Measurements from ENCODE around the gene GMFB.

GRCh38 chr14:54440037-54440436 is 48.7 kb downstream of the GMFB start:
- TF ChIP-seq, protein P1, sequence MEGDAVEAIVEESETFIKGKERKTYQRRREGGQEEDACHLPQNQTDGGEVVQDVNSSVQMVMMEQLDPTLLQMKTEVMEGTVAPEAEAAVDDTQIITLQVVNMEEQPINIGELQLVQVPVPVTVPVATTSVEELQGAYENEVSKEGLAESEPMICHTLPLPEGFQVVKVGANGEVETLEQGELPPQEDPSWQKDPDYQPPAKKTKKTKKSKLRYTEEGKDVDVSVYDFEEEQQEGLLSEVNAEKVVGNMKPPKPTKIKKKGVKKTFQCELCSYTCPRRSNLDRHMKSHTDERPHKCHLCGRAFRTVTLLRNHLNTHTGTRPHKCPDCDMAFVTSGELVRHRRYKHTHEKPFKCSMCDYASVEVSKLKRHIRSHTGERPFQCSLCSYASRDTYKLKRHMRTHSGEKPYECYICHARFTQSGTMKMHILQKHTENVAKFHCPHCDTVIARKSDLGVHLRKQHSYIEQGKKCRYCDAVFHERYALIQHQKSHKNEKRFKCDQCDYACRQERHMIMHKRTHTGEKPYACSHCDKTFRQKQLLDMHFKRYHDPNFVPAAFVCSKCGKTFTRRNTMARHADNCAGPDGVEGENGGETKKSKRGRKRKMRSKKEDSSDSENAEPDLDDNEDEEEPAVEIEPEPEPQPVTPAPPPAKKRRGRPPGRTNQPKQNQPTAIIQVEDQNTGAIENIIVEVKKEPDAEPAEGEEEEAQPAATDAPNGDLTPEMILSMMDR (IDR thresholded peaks at IDR 0.05; ENCODE audit: extremely low read depth in 1 of 2, insufficient read depth in 1 of 2, low read depth in 1 of 2, low read length in 2 of 2), result no peak
- TF ChIP-seq, protein P2, sequence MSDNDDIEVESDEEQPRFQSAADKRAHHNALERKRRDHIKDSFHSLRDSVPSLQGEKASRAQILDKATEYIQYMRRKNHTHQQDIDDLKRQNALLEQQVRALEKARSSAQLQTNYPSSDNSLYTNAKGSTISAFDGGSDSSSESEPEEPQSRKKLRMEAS (IDR thresholded peaks at IDR 0.05; ENCODE audit: insufficient read depth, insufficient read length), result no peak
- TF ChIP-seq POLR2A (IDR thresholded peaks at IDR 0.05; ENCODE audit: low read depth, low read length) (no peak), POLR2AphosphoS5 (IDR thresholded peaks at IDR 0.05; ENCODE audit: insufficient read depth, low read depth, low read length) (no peak), EZH2 (IDR thresholded peaks at IDR 0.05; ENCODE audit: borderline replicate concordance, low read depth, low read length, severe bottlenecking) (no peak), MYC (IDR thresholded peaks at IDR 0.05; ENCODE audit: low read depth, low read length) (no peak), FOS (IDR thresholded peaks at IDR 0.05; ENCODE audit: borderline replicate concordance, insufficient read depth, low read length) (no peak), JUN (IDR thresholded peaks at IDR 0.05; ENCODE audit: borderline replicate concordance, insufficient read depth, insufficient read length, low read depth) (no peak)
